Measurements from ENCODE around the gene SP5. TPM values are rescaled to one million over a fixed set of nuclear protein-coding genes. Genes with fewer than 3 reads are reported as not detected.
"Not testable (repeated sequence)": the region's sequence is repeated elsewhere in the genome, so short reads cannot be mapped to it uniquely, and the experiment has no call there.

Gene SP5
- not detected for total RNA-seq (2021; fragmentation: NEBNext Ultra II Directional; extraction: Animal tissue kit (Norgen Biotek cat#: 25700))
- long read RNA-seq = 0 reads

DNA sequence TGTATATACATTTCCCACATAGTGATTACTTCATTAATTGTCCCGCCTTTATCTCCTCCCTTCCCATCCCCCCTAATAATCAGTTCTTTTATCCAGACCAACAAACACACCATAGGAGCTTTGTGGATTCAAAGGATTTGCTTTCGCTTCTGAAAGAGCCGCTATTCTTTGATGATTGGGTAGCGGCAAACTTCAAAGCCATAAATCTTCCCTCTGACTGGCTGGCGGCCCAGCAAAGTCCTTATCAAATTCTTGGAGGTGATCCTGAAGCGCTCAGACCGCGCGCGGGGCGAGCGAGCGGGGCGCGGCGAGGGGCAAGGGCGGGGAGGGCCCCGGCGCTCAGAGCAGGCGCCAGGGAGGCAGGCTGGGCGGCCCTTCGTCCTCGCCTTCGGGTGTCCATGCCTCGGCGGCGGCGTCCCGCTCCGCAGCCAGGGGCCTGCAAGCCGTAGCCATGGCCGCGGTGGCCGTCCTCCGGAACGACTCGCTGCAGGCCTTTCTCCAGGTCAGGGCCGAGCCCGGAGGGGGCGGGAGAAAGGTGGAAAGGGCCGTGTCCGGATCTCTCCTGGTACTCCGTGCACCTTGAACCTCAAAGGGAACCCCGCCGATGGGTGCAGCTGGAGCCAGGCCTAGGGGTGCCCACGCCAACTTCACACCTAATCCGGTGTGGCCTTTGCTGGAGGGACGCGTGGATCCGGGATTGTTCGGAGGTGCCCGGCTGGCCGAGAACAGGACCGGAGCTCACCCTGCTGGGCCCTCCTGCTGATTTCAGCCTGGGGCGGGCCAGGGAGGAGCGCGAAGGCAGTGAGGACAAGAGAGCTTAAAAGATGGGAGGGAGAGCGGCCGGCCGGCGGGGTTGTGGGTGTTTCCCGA, at the start of gene SP5:
Gene SP5 (plus strand): TSS at position 276 of the 870 bp plus-strand sequence. CDS start 176 bp downstream, at position 452.
- TF ChIP-seq, protein P1, sequence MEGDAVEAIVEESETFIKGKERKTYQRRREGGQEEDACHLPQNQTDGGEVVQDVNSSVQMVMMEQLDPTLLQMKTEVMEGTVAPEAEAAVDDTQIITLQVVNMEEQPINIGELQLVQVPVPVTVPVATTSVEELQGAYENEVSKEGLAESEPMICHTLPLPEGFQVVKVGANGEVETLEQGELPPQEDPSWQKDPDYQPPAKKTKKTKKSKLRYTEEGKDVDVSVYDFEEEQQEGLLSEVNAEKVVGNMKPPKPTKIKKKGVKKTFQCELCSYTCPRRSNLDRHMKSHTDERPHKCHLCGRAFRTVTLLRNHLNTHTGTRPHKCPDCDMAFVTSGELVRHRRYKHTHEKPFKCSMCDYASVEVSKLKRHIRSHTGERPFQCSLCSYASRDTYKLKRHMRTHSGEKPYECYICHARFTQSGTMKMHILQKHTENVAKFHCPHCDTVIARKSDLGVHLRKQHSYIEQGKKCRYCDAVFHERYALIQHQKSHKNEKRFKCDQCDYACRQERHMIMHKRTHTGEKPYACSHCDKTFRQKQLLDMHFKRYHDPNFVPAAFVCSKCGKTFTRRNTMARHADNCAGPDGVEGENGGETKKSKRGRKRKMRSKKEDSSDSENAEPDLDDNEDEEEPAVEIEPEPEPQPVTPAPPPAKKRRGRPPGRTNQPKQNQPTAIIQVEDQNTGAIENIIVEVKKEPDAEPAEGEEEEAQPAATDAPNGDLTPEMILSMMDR (IDR thresholded peaks at IDR 0.05) = no peak
- no peak for DNase-seq
- H3K36me3 Mint-ChIP-seq (ENCODE audit: low read depth) = no peaks in the 10 kb centered on the region
- H3K4me3 Mint-ChIP-seq = peak within 1 kb of the TSS; percentile 70
- peaks cover 10% of the 10 kb centered on the region; the same call in 1 of the 2 replicates for H3K9me3 Mint-ChIP-seq
- peaks cover 25% of the 10 kb centered on the region for H3K27me3 Mint-ChIP-seq (ENCODE audit: insufficient read depth)
- no peak within 1 kb of the TSS for H3K27ac Mint-ChIP-seq
- no peaks in the 10 kb centered on the region for H3K4me1 Mint-ChIP-seq (ENCODE audit: low read depth)

DNA sequence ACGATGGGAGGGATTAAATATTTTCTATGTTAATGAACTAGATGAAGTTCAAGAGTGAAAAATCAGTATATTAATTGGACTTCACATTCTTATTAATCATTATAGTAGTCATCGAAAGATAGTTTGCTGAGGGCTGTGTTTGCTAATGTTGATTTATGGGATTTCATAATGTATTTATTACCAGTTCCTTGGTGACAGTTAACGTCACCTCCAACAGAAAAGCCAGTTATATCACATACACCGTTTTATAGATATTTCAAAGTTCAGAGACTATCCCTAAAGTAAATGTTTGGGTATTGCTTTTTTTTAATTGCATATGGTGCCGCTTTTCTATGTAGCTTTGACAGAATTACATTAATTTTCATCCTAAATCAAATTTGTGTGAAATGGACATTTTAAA, 49.4 kb upstream of the SP5 start:
- H3K36me3 Mint-ChIP-seq (ENCODE audit: low read depth) = no peaks in the 10 kb centered on the region
- no peak overlapping the region for H3K27ac Mint-ChIP-seq
- TF ChIP-seq, protein P1 (IDR thresholded peaks at IDR 0.05) = no peak
- H3K4me1 Mint-ChIP-seq (ENCODE audit: low read depth) = no peaks in the 10 kb centered on the region
- H3K27me3 Mint-ChIP-seq (ENCODE audit: insufficient read depth) = no peaks in the 10 kb centered on the region; the same call in 1 of the 2 replicates
- H3K4me3 Mint-ChIP-seq = no peak overlapping the region
- peaks cover 17% of the 10 kb centered on the region for H3K9me3 Mint-ChIP-seq
- no peak for DNase-seq

DNA sequence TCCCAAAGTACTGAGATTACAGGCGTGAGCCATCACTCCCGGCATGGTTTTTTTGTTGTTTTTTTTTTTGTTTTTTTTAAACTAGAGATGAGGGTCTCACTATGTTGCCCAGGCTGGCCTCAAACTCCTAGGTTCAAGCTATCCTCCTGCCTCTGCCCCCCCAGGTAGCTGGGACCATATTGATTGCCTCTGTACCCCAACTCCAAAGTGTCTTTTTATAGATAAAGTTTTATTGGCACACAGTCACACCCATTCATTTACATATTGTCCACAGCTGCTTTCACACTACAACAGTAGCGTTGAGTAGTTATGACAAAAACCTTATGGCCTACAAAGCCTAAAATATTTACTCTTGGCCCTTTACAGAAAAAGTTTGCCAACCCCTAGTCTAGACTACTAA, 45.2 kb upstream of the SP5 start:
- TF ChIP-seq, protein P1 (IDR thresholded peaks at IDR 0.05) = no peak
- Mint-ChIP-seq H3K4me1 (ENCODE audit: low read depth) (no peaks in the 10 kb centered on the region), H3K9me3 (peaks cover 25% of the 10 kb centered on the region), H3K36me3 (ENCODE audit: low read depth) (no peaks in the 10 kb centered on the region), H3K27me3 (ENCODE audit: insufficient read depth) (no peaks in the 10 kb centered on the region; the same call in 1 of the 2 replicates), H3K4me3 (no peak overlapping the region), H3K27ac (no peak overlapping the region)
- no peak for DNase-seq

- no peak overlapping the region for H3K4me3 Mint-ChIP-seq
- DNase-seq = no peak
- no peaks in the 10 kb centered on the region for H3K36me3 Mint-ChIP-seq (ENCODE audit: low read depth)
- no peaks in the 10 kb centered on the region for H3K4me1 Mint-ChIP-seq (ENCODE audit: low read depth)
- H3K9me3 Mint-ChIP-seq = peaks cover 23% of the 10 kb centered on the region
- no peak overlapping the region for H3K27ac Mint-ChIP-seq
- H3K27me3 Mint-ChIP-seq (ENCODE audit: insufficient read depth) = no peaks in the 10 kb centered on the region
- TF ChIP-seq, protein P1 (IDR thresholded peaks at IDR 0.05) = no peak
Observed at GRCh38 chr2:170670651-170671050, 44.5 kb upstream of the SP5 start.

DNA sequence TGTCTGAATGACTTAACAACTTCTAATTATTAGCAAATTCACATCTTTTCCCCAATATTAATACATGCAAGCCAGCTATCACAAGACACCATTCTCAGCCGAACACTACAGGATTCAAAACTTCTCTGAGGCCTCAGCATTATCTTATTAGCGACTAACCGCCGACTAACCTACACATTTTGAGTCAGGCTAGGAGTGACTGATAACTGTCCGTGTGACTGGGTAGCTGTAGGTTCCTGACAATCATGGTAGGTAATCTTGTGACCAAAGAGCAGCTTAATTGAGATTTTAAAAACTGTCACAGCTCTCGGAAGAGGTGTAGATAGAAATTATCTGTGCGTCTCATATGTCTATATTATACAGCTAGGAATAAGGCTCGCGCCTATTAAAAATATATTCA, 44.1 kb upstream of the SP5 start:
- Mint-ChIP-seq H3K27me3 (ENCODE audit: insufficient read depth) (no peaks in the 10 kb centered on the region), H3K27ac (no peak overlapping the region), H3K36me3 (ENCODE audit: low read depth) (no peaks in the 10 kb centered on the region), H3K4me3 (no peak overlapping the region), H3K9me3 (peaks cover 23% of the 10 kb centered on the region), H3K4me1 (ENCODE audit: low read depth) (no peaks in the 10 kb centered on the region)
- DNase-seq = no peak
- TF ChIP-seq, protein P1 (IDR thresholded peaks at IDR 0.05) = no peak

- H3K9me3 Mint-ChIP-seq = peaks cover 18% of the 10 kb centered on the region
- not testable (repeated sequence) for H3K27ac Mint-ChIP-seq; DNase-seq; H3K4me1 Mint-ChIP-seq (ENCODE audit: low read depth); H3K27me3 Mint-ChIP-seq (ENCODE audit: insufficient read depth); H3K4me3 Mint-ChIP-seq; H3K36me3 Mint-ChIP-seq (ENCODE audit: low read depth)
Observed at GRCh38 chr2:170674282-170674681, 40.9 kb upstream of the SP5 start.
